ENCODE results near the gene DNAH12.
"Not testable (repeated sequence)": the region's sequence is repeated elsewhere in the genome, so short reads cannot be mapped to it uniquely, and the experiment has no call there.

The DNAH12 gene

GRCh38 chr3:57484563-57484962 is 59.6 kb downstream of the DNAH12 start:
- no peak for TF ChIP-seq CTCF (IDR thresholded peaks at IDR 0.05)
- TF ChIP-seq ZFX (IDR thresholded peaks at IDR 0.05; ENCODE audit: borderline replicate concordance), result no peak
- peak overlapping the region; percentile 30; the same call in 1 of the 2 replicates for H3K27ac ChIP-seq

- H3K27ac ChIP-seq, result not testable (repeated sequence)
Observed at GRCh38 chr3:57477193-57477592, 67.0 kb downstream of the DNAH12 start.

GRCh38 chr3:57464801-57465200 is 79.3 kb downstream of the DNAH12 start:
- TF ChIP-seq CTCF (IDR thresholded peaks at IDR 0.05), result no peak
- TF ChIP-seq ZFX (IDR thresholded peaks at IDR 0.05; ENCODE audit: borderline replicate concordance), result no peak
- no peak overlapping the region for H3K27ac ChIP-seq

GRCh38 chr3:57464011-57464410 is 80.1 kb downstream of the DNAH12 start:
- no peak for TF ChIP-seq CTCF (IDR thresholded peaks at IDR 0.05)
- TF ChIP-seq ZFX (IDR thresholded peaks at IDR 0.05; ENCODE audit: borderline replicate concordance), result no peak
- H3K27ac ChIP-seq, result no peak overlapping the region

GRCh38 chr3:57451150-57451846 is 92.8 kb downstream of the DNAH12 start:
- TF ChIP-seq ZFX (IDR thresholded peaks at IDR 0.05; ENCODE audit: borderline replicate concordance), result no peak
- no peak for TF ChIP-seq CTCF (IDR thresholded peaks at IDR 0.05)
- H3K27ac ChIP-seq, result no peak overlapping the region

GRCh38 chr3:57449276-57449847 is 94.8 kb downstream of the DNAH12 start:
- H3K27ac ChIP-seq, result not testable (repeated sequence)

GRCh38 chr3:57448489-57448888 is 95.7 kb downstream of the DNAH12 start:
- not testable (repeated sequence) for H3K27ac ChIP-seq

- no peak for TF ChIP-seq CTCF (IDR thresholded peaks at IDR 0.05)
- no peak for TF ChIP-seq ZFX (IDR thresholded peaks at IDR 0.05; ENCODE audit: borderline replicate concordance)
- no peak overlapping the region for H3K27ac ChIP-seq
Observed at GRCh38 chr3:57446318-57446841, 97.8 kb downstream of the DNAH12 start.

- TF ChIP-seq ZFX (IDR thresholded peaks at IDR 0.05; ENCODE audit: borderline replicate concordance) (no peak), CTCF (IDR thresholded peaks at IDR 0.05) (no peak)
- H3K27ac ChIP-seq, result no peak overlapping the region
Observed at GRCh38 chr3:57444469-57444868, 99.7 kb downstream of the DNAH12 start.

- not testable (repeated sequence) for H3K27ac ChIP-seq
Observed at GRCh38 chr3:57440144-57440543, 104.0 kb downstream of the DNAH12 start.

- not testable (repeated sequence) for H3K27ac ChIP-seq
Observed at GRCh38 chr3:57438460-57438859, 105.7 kb downstream of the DNAH12 start.

All from 22Rv1 (cell line).